ENCODE results near the gene CHRND.
"Not testable (repeated sequence)": the region's sequence is repeated elsewhere in the genome, so short reads cannot be mapped to it uniquely, and the experiment has no call there.

CHRND gene

GRCh38 chr2:232525199-232525598, 761 bp upstream of the CHRND start:
- DNase-seq, result no peak

- DNase-seq, result no peak
Observed at GRCh38 chr2:232526372-232526941, 497 bp downstream of the CHRND start.

GRCh38 chr2:232527905-232528470, 2.0 kb downstream of the CHRND start:
- DNase-seq, result no peak

GRCh38 chr2:232528746-232529460, 2.9 kb downstream of the CHRND start:
- no peak for DNase-seq

GRCh38 chr2:232529806-232530547, 4.0 kb downstream of the CHRND start:
- no peak for DNase-seq

GRCh38 chr2:232530626-232531260, 4.8 kb downstream of the CHRND start:
- DNase-seq, result no peak

- no peak for DNase-seq
Observed at GRCh38 chr2:232532419-232532818, 6.5 kb downstream of the CHRND start.

GRCh38 chr2:232532821-232533220, 6.9 kb downstream of the CHRND start:
- DNase-seq, result not testable (repeated sequence)

- no peak for DNase-seq
Observed at GRCh38 chr2:232533944-232534710, 8.2 kb downstream of the CHRND start.

- no peak for DNase-seq
Observed at GRCh38 chr2:232534940-232535651, 9.1 kb downstream of the CHRND start.

GRCh38 chr2:232535761-232536530, 10.0 kb downstream of the CHRND start:
- DNase-seq, result no peak

GRCh38 chr2:232537079-232537478, 11.1 kb downstream of the CHRND start:
- DNase-seq, result no peak

- no peak for DNase-seq
Observed at GRCh38 chr2:232537499-232537898, 11.5 kb downstream of the CHRND start.

GRCh38 chr2:232538671-232539070, 12.7 kb downstream of the CHRND start:
- DNase-seq, result no peak

- DNase-seq, result no peak
Observed at GRCh38 chr2:232539298-232540231, 13.6 kb downstream of the CHRND start, which contains the start of gene CHRNG. TSS of gene CHRNG (plus strand) at chr2:232539692. CDS start at chr2:232539748, 56 bp downstream.

GRCh38 chr2:232540441-232541041, 14.6 kb downstream of the CHRND start:
- no peak for DNase-seq

- no peak for DNase-seq
Observed at GRCh38 chr2:232541195-232541960, 15.4 kb downstream of the CHRND start.
